Glutamatergic neuron (in vitro differentiated cells): ENCODE measurements around the gene CREBZF. TPM values are rescaled to one million over a fixed set of nuclear protein-coding genes. Genes with fewer than 3 reads are reported as not detected.

Experiments
- DNase-seq: peaks from one replicate; pipeline ENCODE4 v3.0.0; 2022
- H3K27ac Mint-ChIP-seq: one replicate; pipeline ENCODE4 v1.8.0; 2020; ENCODE audit warnings: mild to moderate bottlenecking, mixed read lengths, inconsistent platforms; ENCODE audit not compliant: unreplicated experiment
- H3K27me3 Mint-ChIP-seq: one replicate; pipeline ENCODE4 v1.8.0; 2020; ENCODE audit warnings: mild to moderate bottlenecking, moderate library complexity, mixed read lengths, inconsistent platforms; ENCODE audit not compliant: unreplicated experiment
- H3K36me3 Mint-ChIP-seq: one replicate; pipeline ENCODE4 v1.8.0; 2020; ENCODE audit warnings: mild to moderate bottlenecking, mixed read lengths, inconsistent platforms; ENCODE audit not compliant: unreplicated experiment
- H3K4me1 Mint-ChIP-seq: one replicate; pipeline ENCODE4 v1.8.0; 2020; ENCODE audit warnings: mild to moderate bottlenecking, low read depth, mixed read lengths, inconsistent platforms; ENCODE audit not compliant: unreplicated experiment
- H3K4me3 Mint-ChIP-seq: one replicate; pipeline ENCODE4 v1.8.0; 2020; ENCODE audit warnings: mild to moderate bottlenecking, mixed read lengths, inconsistent platforms; ENCODE audit not compliant: unreplicated experiment
- H3K9me3 Mint-ChIP-seq: one replicate; pipeline ENCODE4 v1.8.0; 2020; ENCODE audit warnings: mild to moderate bottlenecking, moderate library complexity, mixed read lengths, inconsistent platforms; ENCODE audit not compliant: unreplicated experiment
- total RNA-seq: library from RNA; stranded (reverse); fragmentation: NEBNext Ultra II Directional; extraction: Animal tissue kit (Norgen Biotek cat#: 25700); gene quantifications from one replicate; pipeline ENCODE4 v1.2.1, GENCODE V29; 2021; ENCODE audit not compliant: unreplicated experiment
- TF ChIP-seq, protein P1 (sequence below): fragments of 200-600 bp; sonication (generic); IDR thresholded peaks from one replicate; pipeline ENCODE4 v1.5.0; 2021; ENCODE audit not compliant: partially characterized antibody, unreplicated experiment

The CREBZF gene
- total RNA-seq, 1 donor from 2014 or later, result 44.0 TPM

DNA sequence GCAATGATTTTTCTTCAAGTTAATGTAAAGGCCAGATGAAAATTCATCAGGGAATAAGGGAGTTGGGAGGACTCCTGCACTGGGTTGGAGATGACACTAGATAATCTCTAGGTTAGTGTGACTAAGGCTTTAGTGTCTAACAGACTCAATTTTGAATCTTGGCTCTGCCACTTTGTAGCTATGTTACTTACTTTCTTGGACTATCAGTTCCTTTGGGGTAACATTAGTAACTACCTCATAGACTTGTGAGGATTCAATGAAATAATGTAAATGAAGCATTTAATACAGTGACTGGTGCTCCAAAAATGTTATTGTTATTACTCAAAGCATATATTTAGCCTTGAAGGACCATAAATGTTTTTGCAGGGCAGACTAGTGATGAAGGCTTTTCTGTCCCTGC is 30.6 kb upstream of the CREBZF start:
- no peak overlapping the region for H3K27ac Mint-ChIP-seq
- no peaks in the 10 kb centered on the region for H3K4me1 Mint-ChIP-seq
- no peaks in the 10 kb centered on the region for H3K36me3 Mint-ChIP-seq
- H3K27me3 Mint-ChIP-seq, result no peaks in the 10 kb centered on the region
- no peak for DNase-seq
- no peaks in the 10 kb centered on the region for H3K9me3 Mint-ChIP-seq
- TF ChIP-seq, protein P1, sequence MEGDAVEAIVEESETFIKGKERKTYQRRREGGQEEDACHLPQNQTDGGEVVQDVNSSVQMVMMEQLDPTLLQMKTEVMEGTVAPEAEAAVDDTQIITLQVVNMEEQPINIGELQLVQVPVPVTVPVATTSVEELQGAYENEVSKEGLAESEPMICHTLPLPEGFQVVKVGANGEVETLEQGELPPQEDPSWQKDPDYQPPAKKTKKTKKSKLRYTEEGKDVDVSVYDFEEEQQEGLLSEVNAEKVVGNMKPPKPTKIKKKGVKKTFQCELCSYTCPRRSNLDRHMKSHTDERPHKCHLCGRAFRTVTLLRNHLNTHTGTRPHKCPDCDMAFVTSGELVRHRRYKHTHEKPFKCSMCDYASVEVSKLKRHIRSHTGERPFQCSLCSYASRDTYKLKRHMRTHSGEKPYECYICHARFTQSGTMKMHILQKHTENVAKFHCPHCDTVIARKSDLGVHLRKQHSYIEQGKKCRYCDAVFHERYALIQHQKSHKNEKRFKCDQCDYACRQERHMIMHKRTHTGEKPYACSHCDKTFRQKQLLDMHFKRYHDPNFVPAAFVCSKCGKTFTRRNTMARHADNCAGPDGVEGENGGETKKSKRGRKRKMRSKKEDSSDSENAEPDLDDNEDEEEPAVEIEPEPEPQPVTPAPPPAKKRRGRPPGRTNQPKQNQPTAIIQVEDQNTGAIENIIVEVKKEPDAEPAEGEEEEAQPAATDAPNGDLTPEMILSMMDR, result no peak
- H3K4me3 Mint-ChIP-seq, result no peak overlapping the region

DNA sequence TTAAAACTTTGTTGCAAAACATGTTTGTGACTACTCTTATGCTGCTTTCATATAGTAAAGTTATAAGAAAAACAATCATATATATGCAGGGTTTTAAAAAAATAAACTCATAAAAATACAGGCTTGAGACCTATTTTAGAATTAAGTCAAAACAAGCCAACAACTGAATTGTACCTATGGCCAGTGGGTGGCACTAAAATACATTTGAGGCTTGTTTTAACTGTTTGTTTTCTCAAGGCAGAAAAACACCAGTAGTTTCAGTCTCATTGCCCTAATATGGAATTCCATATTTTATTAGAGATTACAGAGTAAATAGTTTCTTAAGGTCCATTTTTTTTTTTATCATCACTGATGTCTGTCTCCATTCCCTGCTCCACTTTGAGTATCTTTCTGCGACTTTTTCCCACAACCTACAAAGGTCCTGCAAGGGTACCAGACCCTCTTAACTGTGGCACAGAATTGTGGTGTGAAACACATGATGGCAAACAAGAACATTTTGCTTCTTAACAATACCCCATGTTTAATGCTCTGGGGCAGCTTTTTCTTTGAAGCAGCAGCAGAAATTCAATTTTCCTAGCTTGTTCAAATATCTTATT is 29.6 kb upstream of the CREBZF start:
- Mint-ChIP-seq H3K9me3 (no peaks in the 10 kb centered on the region), H3K27me3 (no peaks in the 10 kb centered on the region), H3K4me1 (no peaks in the 10 kb centered on the region), H3K4me3 (no peak overlapping the region), H3K27ac (no peak overlapping the region), H3K36me3 (no peaks in the 10 kb centered on the region)
- TF ChIP-seq, protein P1, result no peak
- no peak for DNase-seq

DNA sequence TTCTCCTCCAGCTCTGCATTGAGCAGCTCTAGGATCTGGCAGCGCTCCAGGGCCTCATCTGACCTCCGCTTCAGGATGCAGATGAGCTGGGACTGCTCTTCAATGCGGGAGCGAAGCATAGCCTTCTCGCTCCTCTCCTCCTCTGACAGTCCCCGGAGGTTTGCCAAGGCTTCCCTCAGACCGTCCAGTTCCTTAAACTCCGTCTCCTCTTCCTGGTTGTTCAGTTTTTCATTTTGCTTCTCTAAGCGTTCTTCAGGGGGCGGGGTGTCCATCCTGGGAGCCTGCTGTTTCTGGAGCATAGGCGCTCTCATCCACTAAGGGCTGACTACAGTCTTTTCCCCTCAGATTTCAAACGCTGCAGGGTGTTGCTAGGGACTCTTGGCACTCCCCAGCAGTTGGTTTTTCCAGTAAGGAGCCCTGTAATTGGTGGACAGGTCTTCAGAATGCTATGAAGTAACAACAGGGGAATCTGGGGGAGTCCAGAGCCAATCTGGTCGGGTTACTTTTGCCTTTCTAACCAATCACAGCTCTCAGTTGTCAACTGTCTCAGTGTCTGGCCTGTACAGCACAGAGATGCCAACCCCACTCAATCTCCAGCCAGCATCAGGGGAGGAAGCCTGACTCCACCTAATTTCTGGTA is 21.0 kb upstream of the CREBZF start, which contains the start of gene CCDC89:
Gene CCDC89 (minus strand): TSS at position 376 of the 640 bp plus-strand sequence. CDS start 65 bp downstream, at position 311.
- TF ChIP-seq, protein P1, result no peak
- H3K36me3 Mint-ChIP-seq, result no peaks in the 10 kb centered on the region
- H3K27ac Mint-ChIP-seq, result no peak within 1 kb of the TSS
- peak; percentile 16 for DNase-seq
- H3K9me3 Mint-ChIP-seq, result peaks cover 2% of the 10 kb centered on the region
- no peaks in the 10 kb centered on the region for H3K27me3 Mint-ChIP-seq
- peaks cover 9% of the 10 kb centered on the region for H3K4me1 Mint-ChIP-seq
- peak within 1 kb of the TSS; percentile 31 for H3K4me3 Mint-ChIP-seq

DNA sequence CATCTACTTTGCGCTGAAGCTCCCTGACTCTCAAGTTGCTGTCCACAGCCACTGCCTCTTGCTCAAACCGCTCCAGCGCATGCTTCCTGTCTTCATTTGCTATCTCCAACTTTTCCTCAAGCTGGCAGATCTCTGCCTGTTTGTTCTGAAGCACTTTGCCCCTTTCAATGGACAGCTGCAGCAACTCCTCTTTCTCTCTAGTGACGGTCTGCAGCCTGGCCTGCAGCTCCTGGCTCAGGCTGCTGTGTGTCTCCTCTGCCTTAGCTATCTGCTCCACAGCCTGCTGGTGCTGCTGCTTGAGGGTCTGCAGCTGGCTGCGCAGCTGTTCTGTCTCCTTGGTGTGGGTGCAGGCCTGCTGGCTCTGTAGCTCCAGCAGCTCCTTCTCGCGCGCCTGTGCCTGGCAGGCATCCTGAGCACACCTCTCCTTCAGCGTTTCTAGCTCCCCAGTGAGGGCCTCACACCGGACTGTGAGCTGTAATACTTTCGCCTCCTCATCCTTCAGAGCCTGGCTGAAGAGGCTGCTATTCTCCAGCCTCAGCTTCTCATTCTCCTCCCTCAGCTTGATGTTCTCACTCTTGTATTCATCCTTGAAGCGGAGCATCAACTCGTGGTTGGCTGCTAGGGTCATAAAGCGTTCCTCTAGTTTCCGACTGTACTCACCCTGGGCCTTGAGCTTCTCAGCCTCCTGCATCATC is 20.3 kb upstream of the CREBZF start:
- TF ChIP-seq, protein P1, result no peak
- H3K27me3 Mint-ChIP-seq, result no peaks in the 10 kb centered on the region
- peak; percentile 22 for DNase-seq

More for the DNA sequence above, 20.3 kb upstream of the CREBZF start:
- no peak overlapping the region for H3K27ac Mint-ChIP-seq
- H3K4me3 Mint-ChIP-seq, result no peak overlapping the region
- H3K4me1 Mint-ChIP-seq, result peaks cover 9% of the 10 kb centered on the region
- no peaks in the 10 kb centered on the region for H3K36me3 Mint-ChIP-seq
- H3K9me3 Mint-ChIP-seq, result peaks cover 2% of the 10 kb centered on the region
